Right lobe of liver (tissue), 6 donors: ENCODE data around the gene TEX19. TPM values are rescaled to one million over a fixed set of nuclear protein-coding genes. Genes with fewer than 3 reads are reported as not detected.

Experiments
- ATAC-seq, 4 donors: fragments of 200-7000 bp; cut with Tn5 transposase; one replicate each; pipeline ENCODE4 v1.9.1; 2020; ENCODE audit warnings: mild to moderate bottlenecking in 4 of 4, moderate library complexity in 4 of 4
- DNase-seq, 3 donors: peaks; one replicate each; pipeline ENCODE4 v3.0.0-alpha.2; 2020
- H3K27ac ChIP-seq, 3 donors: fragments of 200-600 bp; one replicate each; pipeline ENCODE4 v1.8.0; 2022
- H3K27me3 ChIP-seq, 2 donors: fragments of 200-600 bp; one replicate each; pipeline ENCODE4 v1.8.0; 2022
- H3K36me3 ChIP-seq, 4 donors: fragments of 200-600 bp; sonication (generic) in 1 of 4; one replicate each; pipeline versions ENCODE4 v1.5.1 to v1.8.0; 2017 to 2022; ENCODE audit warnings: control low read depth in 1 of 4
- H3K4me1 ChIP-seq, 4 donors: fragments of 200-600 bp; sonication (generic) in 1 of 4; one replicate each; pipeline versions ENCODE4 v1.5.1 to v1.8.0; 2017 to 2022; ENCODE audit warnings: control low read depth in 1 of 4
- H3K4me3 ChIP-seq, 3 donors: fragments of 200-600 bp; one replicate each; pipeline ENCODE4 v1.8.0; 2022
- H3K9me3 ChIP-seq, 4 donors: fragments of 200-600 bp; sonication (generic) in 1 of 4; one replicate each; pipeline versions ENCODE4 v1.5.1 to v1.8.0; 2017 to 2022; ENCODE audit warnings: control low read depth in 1 of 4
- CTCF ChIP-seq, 4 donors: fragments of 200-600 bp in 3 of 4; fragments of 450-650 bp in 1 of 4; IDR thresholded peaks; one replicate each; pipeline versions ENCODE4 v1.5.1 to v1.8.0; 2016 to 2022; ENCODE audit warnings: antibody characterized with exemption in 4 of 4, mild to moderate bottlenecking in 2 of 4
- POLR2A ChIP-seq: fragments of 450-650 bp; IDR thresholded peaks from one replicate; pipeline ENCODE4 v1.6.1; 2017; ENCODE audit warnings: antibody characterized with exemption, mild to moderate bottlenecking
- WGBS: methylation state at CpG from one replicate; pipeline ENCODE4 v1.1.6; 2018; ENCODE audit warnings: low coverage, low lambda C conversion rate; ENCODE audit not compliant: insufficient coverage; ENCODE audit errors: missing lambda C conversion rate; 5-methylcytosine and 5-hydroxymethylcytosine counted together
- intact Hi-C, 2 donors: fragments of 100-400 bp; cut with DNase I; formaldehyde crosslinking; loops; one replicate each; pipeline versions ENCODE4 v1.11.2 to v1.14.1; 2022
- total RNA-seq, 6 experiments: library from RNA; depleted of rRNA in 2 of 6; stranded (reverse); fragments of >200 nt in 2 of 6; fragmentation: NEBNext Ultra II Directional in 3 of 6; extraction: Animal tissue kit (Norgen Biotek cat#: 25700) in 3 of 6; gene quantifications; one replicate each; pipeline versions ENCODE4 v1.1.0 to v1.2.4, GENCODE V29; 2016 to 2023
- donor health status: DM: no; HTN: yes; CAD: no.
- donor health status: DM: no; HTN: no; CAD: no.
- donor health status: DM: no; HTN: no; CAD: no.
- donor health status: DM: no; HTN: yes; CAD: no.
- donor health status: DM: no; HTN: yes; CAD: no.

The TEX19 gene
- total RNA-seq, 6 experiments from 2014 or later: not detected

DNA sequence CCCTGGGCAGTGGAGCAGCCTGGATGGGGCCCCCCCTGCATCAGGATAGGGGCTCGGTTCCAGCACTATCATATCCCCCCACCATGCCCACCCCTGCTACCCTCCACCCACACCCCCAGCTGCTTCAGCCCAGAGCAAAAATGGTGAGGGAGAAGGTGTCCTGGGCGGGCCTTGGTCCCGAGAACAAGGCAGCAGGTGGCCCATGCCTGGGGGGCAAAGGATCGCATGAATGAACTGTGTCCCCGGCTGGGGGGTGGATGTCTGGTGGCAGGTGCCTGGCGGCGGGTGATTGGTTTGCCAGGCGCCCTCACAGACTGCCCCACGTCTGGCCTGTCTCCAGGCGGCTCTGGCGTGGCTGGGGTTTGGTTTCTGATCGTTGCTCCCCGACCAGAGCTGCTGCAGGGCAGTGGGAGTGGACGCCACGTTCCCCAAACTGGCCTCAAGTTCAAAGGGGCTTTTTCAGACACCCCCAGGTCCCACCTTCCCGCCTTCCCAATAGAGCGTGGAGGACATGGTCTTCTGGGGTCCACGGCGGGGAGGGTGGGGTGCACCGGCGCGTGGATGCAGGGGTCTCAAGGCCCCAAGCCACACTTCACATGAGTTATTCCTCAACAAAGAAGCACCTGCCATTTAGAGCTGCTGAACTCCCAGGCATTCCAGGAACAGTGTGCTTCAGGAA lies 25.1 kb downstream of the TEX19 start:
- peak in 1 of 3 donors; percentile 44 for DNase-seq
- TF ChIP-seq POLR2A: no peak
- 26% methylated on average over 3 of the region's 22 CpGs for WGBS
- peaks cover 0 to 19% (median 6%) of the 10 kb centered on the region in 4 donors for H3K4me1 ChIP-seq
- H3K9me3 ChIP-seq: no peaks in the 10 kb centered on the region
- peak in 1 of 4 donors; percentile 3 for ATAC-seq
- no peaks in the 10 kb centered on the region for H3K36me3 ChIP-seq
- H3K27me3 ChIP-seq: no peaks in the 10 kb centered on the region
- no peak overlapping the region for H3K4me3 ChIP-seq
- intact Hi-C loops: no loop called here
- peak overlapping the region in 2 of 3 donors; percentile 16 to 66 for H3K27ac ChIP-seq

DNA sequence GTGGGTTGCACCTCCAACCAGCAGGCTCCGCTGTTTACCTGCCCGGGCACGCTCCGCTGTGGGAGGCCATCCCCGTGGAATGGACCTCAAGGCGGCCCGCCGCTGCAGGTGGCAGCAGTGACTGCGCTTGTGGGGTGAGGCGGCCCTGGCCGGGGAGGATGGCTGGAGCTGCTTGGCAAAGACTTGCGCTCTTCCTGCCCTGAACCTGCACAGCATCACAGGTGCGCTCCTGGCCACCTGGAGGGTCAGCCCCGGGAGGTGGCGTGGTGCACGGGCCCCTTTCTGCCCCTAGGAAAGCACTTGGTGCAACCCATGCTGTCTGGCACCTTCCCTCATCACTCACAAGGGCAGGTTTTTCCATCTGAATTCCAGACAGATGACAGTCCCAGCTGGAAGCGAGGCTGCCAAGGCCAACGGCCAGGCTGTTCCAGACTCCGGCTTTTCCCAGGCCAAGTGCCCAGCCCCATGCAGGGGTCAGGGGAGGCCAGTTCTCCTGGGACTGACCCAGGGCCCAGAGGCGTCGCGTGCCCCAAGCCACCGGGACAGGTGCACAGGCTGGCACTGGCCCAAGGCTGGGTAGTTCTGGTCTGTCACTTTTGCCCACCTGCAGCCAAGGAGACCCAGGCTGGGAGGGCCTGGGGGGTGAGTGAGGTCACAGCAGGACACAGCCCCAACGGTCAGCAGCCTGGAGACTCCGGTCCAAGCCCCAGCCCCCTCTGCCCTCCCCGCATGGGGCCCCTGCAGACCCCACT lies 25.9 kb downstream of the TEX19 start:
- Histone ChIP-seq H3K9me3 (no peaks in the 10 kb centered on the region), H3K27me3 (no peaks in the 10 kb centered on the region), H3K4me3 (no peak overlapping the region), H3K36me3 (no peaks in the 10 kb centered on the region), H3K27ac (peak overlapping the region in 2 of 3 donors; percentile 16 to 66), H3K4me1 (peaks cover 0 to 19% (median 6%) of the 10 kb centered on the region in 4 donors)
- 23% methylated on average over 6 of the region's 26 CpGs for WGBS
- DNase-seq (peak; percentile 83 to 91 (median 90)), ATAC-seq (peak; percentile 84 to 92 (median 90))
- TF ChIP-seq POLR2A: no peak
- TF ChIP-seq CTCF (IDR thresholded peaks at IDR 0.05): peak in 3 of 4 donors; percentile 24 to 35 (median 30)
- intact Hi-C loops: no loop called here

GRCh38 chr17:82385559-82386254 lies 26.7 kb downstream of the TEX19 start:
- WGBS: 47% methylated on average over 9 of the region's 26 CpGs
- Histone ChIP-seq H3K4me3 (no peak overlapping the region), H3K4me1 (peaks cover 0 to 19% (median 6%) of the 10 kb centered on the region in 4 donors), H3K9me3 (no peaks in the 10 kb centered on the region), H3K36me3 (no peaks in the 10 kb centered on the region), H3K27me3 (no peaks in the 10 kb centered on the region), H3K27ac (no peak overlapping the region)
- DNase-seq: peak in 1 of 3 donors; percentile 54
- ATAC-seq: peak in 1 of 4 donors; percentile 2
- no peak for TF ChIP-seq POLR2A
- no peak for TF ChIP-seq CTCF (IDR thresholded peaks at IDR 0.05)
- intact Hi-C loops: no loop called here

- TF ChIP-seq POLR2A (no peak), CTCF (IDR thresholded peaks at IDR 0.05) (no peak)
- no peak overlapping the region for H3K4me3 ChIP-seq
- ATAC-seq: no peak
- no peak for DNase-seq
- intact Hi-C loops: no loop called here
- H3K27me3 ChIP-seq: no peaks in the 10 kb centered on the region
- H3K4me1 ChIP-seq: peaks cover 0 to 19% (median 6%) of the 10 kb centered on the region in 4 donors
- H3K36me3 ChIP-seq: no peaks in the 10 kb centered on the region
- no peaks in the 10 kb centered on the region for H3K9me3 ChIP-seq
- H3K27ac ChIP-seq: no peak overlapping the region
- 85% methylated on average over 4 of the region's 17 CpGs for WGBS
Measured at GRCh38 chr17:82386255-82386831, 27.3 kb downstream of the TEX19 start.
